Trophoblast cell (in vitro differentiated cells and primary cell): ENCODE data around the gene FLYWCH1.

Source experiments
- DNase-seq, 2 donors: peaks; one replicate each; pipeline ENCODE4 v3.0.0-alpha.2; 2016
- H2AFZ ChIP-seq: 2 replicates; pipeline ENCODE4 v1.6.1; 2013; ENCODE audit warnings: low read length, moderate library complexity, mild to moderate bottlenecking; ENCODE audit not compliant: insufficient read depth, poor library complexity
- H2AK5ac ChIP-seq: 2 replicates; pipeline ENCODE4 v1.6.1; 2013; ENCODE audit warnings: mild to moderate bottlenecking, low read length
- H2BK120ac ChIP-seq: 2 replicates; pipeline ENCODE4 v1.6.1; 2013; ENCODE audit warnings: low read length, mild to moderate bottlenecking, moderate library complexity; ENCODE audit not compliant: insufficient read depth, poor library complexity
- H2BK12ac ChIP-seq: 2 replicates; pipeline ENCODE4 v1.6.1; 2013; ENCODE audit warnings: mild to moderate bottlenecking, low read length, moderate library complexity
- H2BK5ac ChIP-seq: 2 replicates; pipeline ENCODE4 v1.6.1; 2013; ENCODE audit warnings: low read length, low read depth, moderate library complexity, mild to moderate bottlenecking; ENCODE audit not compliant: poor library complexity
- H3K14ac ChIP-seq: 2 replicates; pipeline ENCODE4 v1.6.1; 2013; ENCODE audit warnings: mild to moderate bottlenecking, low read length
- H3K18ac ChIP-seq: 2 replicates; pipeline ENCODE4 v1.6.1; 2013; ENCODE audit warnings: mild to moderate bottlenecking, low read length
- H3K23ac ChIP-seq: 2 replicates; pipeline ENCODE4 v1.6.1; 2013; ENCODE audit warnings: low read length
- H3K27ac ChIP-seq: 2 replicates; pipeline ENCODE4 v1.5.1; 2013; ENCODE audit warnings: low read depth, mild to moderate bottlenecking, inconsistent platforms, low read length, moderate library complexity
- H3K27me3 ChIP-seq: 2 replicates; pipeline ENCODE4 v1.6.1; 2013; ENCODE audit warnings: inconsistent platforms, mild to moderate bottlenecking, low read length, moderate library complexity; ENCODE audit not compliant: insufficient read depth
- H3K36me3 ChIP-seq, 2 experiments: 1 replicate in 1 of 2; 2 replicates in 1 of 2; pipeline ENCODE4 v1.6.1; 2013; ENCODE audit warnings: low read length in 2 of 2, mild to moderate bottlenecking in 2 of 2, moderate library complexity in 1 of 2; ENCODE audit not compliant: insufficient read depth in 2 of 2, control insufficient read depth in 1 of 2
- H3K4ac ChIP-seq: 2 replicates; pipeline ENCODE4 v1.6.1; 2013; ENCODE audit warnings: low read depth, mild to moderate bottlenecking, low read length, moderate library complexity
- H3K4me1 ChIP-seq, 2 experiments: 1 replicate in 1 of 2; 2 replicates in 1 of 2; pipeline ENCODE4 v1.6.1; 2013; ENCODE audit warnings: low read length in 2 of 2, mild to moderate bottlenecking in 2 of 2, moderate library complexity in 1 of 2; ENCODE audit not compliant: insufficient read depth in 2 of 2, control insufficient read depth in 1 of 2
- H3K4me2 ChIP-seq: 2 replicates; pipeline ENCODE4 v1.6.1; 2013; ENCODE audit warnings: inconsistent platforms, mild to moderate bottlenecking, low read length, moderate library complexity
- H3K4me3 ChIP-seq: 2 replicates; pipeline ENCODE4 v1.5.1; 2013; ENCODE audit warnings: mild to moderate bottlenecking, low read depth, low read length, inconsistent platforms
- H3K79me1 ChIP-seq: one replicate; pipeline ENCODE4 v1.6.1; 2013; ENCODE audit warnings: low read length
- H3K79me2 ChIP-seq: 2 replicates; pipeline ENCODE4 v1.6.1; 2013; ENCODE audit warnings: low read length, mild to moderate bottlenecking; ENCODE audit not compliant: control insufficient read depth, insufficient read depth, poor library complexity
- H3K9ac ChIP-seq: 2 replicates; pipeline ENCODE4 v1.6.1; 2013; ENCODE audit warnings: mild to moderate bottlenecking, low read length
- H3K9me3 ChIP-seq: 2 replicates; pipeline ENCODE4 v1.6.1; 2013; ENCODE audit warnings: low read depth, mild to moderate bottlenecking, control low read depth, inconsistent platforms, low read length; ENCODE audit not compliant: insufficient read depth
- H4K12ac ChIP-seq: 2 replicates; pipeline ENCODE4 v1.6.1; 2013; ENCODE audit warnings: low read depth, mild to moderate bottlenecking, low read length, moderate library complexity
- H4K8ac ChIP-seq: 2 replicates; pipeline ENCODE4 v1.6.1; 2013; ENCODE audit warnings: low read depth, mild to moderate bottlenecking, low read length, moderate library complexity
- H4K91ac ChIP-seq: one replicate; pipeline ENCODE4 v1.6.1; 2013; ENCODE audit warnings: low read depth, mild to moderate bottlenecking, low read length, moderate library complexity
- WGBS: extraction: QIAGEN DNeasy Blood & Tissue Kit; methylation state at CpG from one replicate; pipeline ENCODE4 v1.1.7; 2013; ENCODE audit warnings: missing lambda C conversion rate; ENCODE audit not compliant: insufficient read length, insufficient coverage; ENCODE audit errors: extremely low coverage; 5-methylcytosine and 5-hydroxymethylcytosine counted together

FLYWCH1 gene

DNA sequence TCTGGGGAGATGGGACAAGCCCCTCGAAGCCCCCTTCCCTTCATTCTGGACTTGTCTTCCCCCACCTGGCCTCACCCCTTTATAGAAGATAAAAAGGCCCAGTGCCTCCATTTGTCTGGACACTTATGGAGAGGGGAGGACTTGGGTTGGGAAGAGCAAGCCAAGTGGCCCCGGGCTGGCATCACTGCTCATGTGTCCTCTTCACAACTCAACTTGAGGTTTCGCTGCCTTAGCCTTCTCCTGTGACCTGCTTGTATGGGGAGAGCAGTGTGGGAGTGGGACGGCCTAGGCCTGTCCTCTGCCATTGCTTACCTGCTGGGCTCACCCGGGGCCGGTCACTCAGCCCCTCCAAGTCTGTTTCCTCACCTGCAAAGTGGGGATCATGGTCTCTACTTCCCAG is 58.8 kb downstream of the FLYWCH1 start:
- Histone ChIP-seq H2AK5ac (no peak overlapping the region), H3K23ac (no peak overlapping the region), H3K14ac (no peak overlapping the region), H3K9ac (no peak overlapping the region), H3K27me3 (no peaks in the 10 kb centered on the region), H3K18ac (no peak overlapping the region), H3K4me2 (peak overlapping the region; percentile 96), H3K36me3 (peaks cover 37 to 39% of the 10 kb centered on the region in 2 experiments), H3K4ac (no peak overlapping the region), H2BK5ac (no peak overlapping the region), H4K12ac (no peak overlapping the region), H3K4me1 (peaks cover 12 to 20% of the 10 kb centered on the region in 2 experiments), H2BK12ac (no peak overlapping the region), H2AFZ (no peak overlapping the region), H3K4me3 (no peak overlapping the region), H2BK120ac (no peak overlapping the region), H4K91ac (no peak overlapping the region), H3K27ac (no peak overlapping the region), H4K8ac (no peak overlapping the region), H3K9me3 (no peaks in the 10 kb centered on the region), H3K79me2 (peaks cover 2% of the 10 kb centered on the region), H3K79me1 (peaks cover 5% of the 10 kb centered on the region)
- DNase-seq: no peak
- no CpG with 5 or more reads among the region's 6 CpGs for WGBS

DNA sequence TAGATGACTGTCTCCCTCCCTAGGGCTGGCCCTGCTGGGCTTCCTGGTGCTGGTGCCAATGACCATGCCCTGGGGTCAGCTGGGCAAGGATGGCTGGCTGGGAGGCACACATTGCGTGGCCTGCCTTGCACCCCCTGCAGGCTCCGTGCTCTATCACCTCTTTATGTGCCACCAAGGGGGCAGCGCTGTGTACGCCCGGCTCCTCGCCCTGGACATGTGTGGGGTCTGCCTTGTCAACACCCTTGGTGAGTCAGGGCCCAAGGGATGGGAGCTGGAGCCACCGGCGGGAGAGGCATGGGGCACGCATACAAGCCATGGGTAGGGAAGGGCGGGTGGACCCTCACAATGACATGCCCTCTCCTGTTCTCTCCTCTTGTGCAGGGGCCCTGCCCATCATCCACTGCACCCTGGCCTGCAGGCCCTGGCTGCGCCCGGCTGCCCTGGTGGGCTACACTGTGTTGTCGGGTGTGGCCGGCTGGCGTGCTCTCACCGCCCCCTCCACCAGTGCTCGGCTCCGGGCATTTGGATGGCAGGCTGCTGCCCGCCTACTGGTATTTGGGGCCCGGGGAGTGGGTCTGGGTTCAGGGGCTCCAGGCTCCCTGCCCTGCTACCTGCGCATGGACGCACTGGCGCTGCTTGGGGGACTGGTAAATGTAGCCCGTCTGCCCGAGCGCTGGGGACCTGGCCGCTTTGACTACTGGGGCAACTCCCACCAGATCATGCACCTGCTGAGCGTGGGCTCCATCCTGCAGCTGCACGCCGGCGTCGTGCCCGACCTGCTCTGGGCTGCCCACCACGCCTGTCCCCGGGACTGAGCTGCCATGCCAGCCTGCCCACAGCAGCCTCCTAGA is 59.6 kb downstream of the FLYWCH1 start:
- Histone ChIP-seq H4K12ac (no peak overlapping the region), H3K9me3 (no peaks in the 10 kb centered on the region), H3K79me2 (peaks cover 2% of the 10 kb centered on the region), H3K23ac (no peak overlapping the region), H2AFZ (no peak overlapping the region), H3K4me2 (no peak overlapping the region), H3K9ac (no peak overlapping the region), H3K27me3 (no peaks in the 10 kb centered on the region), H3K4me1 (peaks cover 12 to 20% of the 10 kb centered on the region in 2 experiments), H2BK120ac (no peak overlapping the region), H2BK12ac (no peak overlapping the region), H3K4ac (no peak overlapping the region), H3K27ac (no peak overlapping the region), H3K36me3 (peaks cover 44 to 46% of the 10 kb centered on the region in 2 experiments), H4K8ac (no peak overlapping the region), H3K18ac (no peak overlapping the region), H4K91ac (no peak overlapping the region), H3K14ac (no peak overlapping the region), H3K4me3 (no peak overlapping the region), H3K79me1 (peaks cover 5% of the 10 kb centered on the region), H2AK5ac (no peak overlapping the region), H2BK5ac (no peak overlapping the region)
- DNase-seq: no peak
- no CpG with 5 or more reads among the region's 35 CpGs for WGBS

DNA sequence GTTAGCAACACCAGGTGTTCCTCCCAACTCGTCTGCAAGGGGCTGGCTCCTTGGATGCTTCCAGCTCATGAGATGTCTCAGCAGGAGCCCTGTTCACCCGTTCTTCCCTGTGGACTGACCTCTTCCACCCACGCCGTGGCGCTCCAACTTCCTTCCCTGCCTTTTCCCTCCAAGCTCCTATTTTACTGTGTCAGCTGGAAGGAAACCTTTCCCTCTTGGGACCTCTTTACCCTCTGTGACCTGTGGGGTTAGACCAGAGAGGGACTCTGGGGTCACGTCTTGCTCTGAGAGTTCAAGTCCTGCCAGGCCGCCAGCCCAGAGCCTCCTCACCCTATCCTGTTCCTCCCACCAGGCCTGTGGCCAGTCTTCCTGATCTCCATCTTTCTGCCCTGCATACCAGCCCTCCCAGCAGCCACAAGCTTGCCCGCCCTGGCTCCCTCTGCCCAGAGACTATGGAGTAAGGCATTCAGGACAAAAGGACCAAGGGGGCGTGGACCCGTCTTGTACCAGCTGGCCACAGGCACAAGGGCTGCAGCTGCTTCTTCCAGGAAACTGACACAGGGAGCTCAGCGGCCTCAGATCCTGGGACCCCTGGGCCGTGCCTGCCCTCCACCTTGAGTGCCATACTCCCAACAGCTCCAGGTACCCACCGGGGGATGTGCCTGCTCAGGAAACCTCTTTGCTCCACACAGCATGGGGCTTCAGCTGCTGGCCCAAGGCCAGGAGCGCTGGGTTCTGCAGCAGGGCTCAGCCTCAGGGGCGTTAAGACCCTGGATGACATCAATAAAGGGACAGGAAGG is 60.5 kb downstream of the FLYWCH1 start:
- H4K12ac ChIP-seq: no peak overlapping the region
- no peak overlapping the region for H4K8ac ChIP-seq
- H2AK5ac ChIP-seq: no peak overlapping the region
- no peak overlapping the region for H3K4me3 ChIP-seq
- no CpG with 5 or more reads among the region's 15 CpGs for WGBS
- H3K18ac ChIP-seq: no peak overlapping the region
- H3K23ac ChIP-seq: no peak overlapping the region
- H4K91ac ChIP-seq: no peak overlapping the region
- H2BK5ac ChIP-seq: no peak overlapping the region
- DNase-seq: no peak
- H3K79me1 ChIP-seq: peaks cover 5% of the 10 kb centered on the region
- H3K4me2 ChIP-seq: no peak overlapping the region
- H2BK12ac ChIP-seq: no peak overlapping the region
- H2BK120ac ChIP-seq: no peak overlapping the region
- H3K27ac ChIP-seq: no peak overlapping the region
- H3K9me3 ChIP-seq: no peaks in the 10 kb centered on the region
- no peak overlapping the region for H2AFZ ChIP-seq
- peaks cover 49 to 54% of the 10 kb centered on the region in 2 experiments for H3K36me3 ChIP-seq
- H3K9ac ChIP-seq: no peak overlapping the region
- H3K4me1 ChIP-seq: peaks cover 12 to 20% of the 10 kb centered on the region in 2 experiments
- peaks cover 2% of the 10 kb centered on the region for H3K79me2 ChIP-seq
- H3K4ac ChIP-seq: no peak overlapping the region
- no peak overlapping the region for H3K14ac ChIP-seq
- no peaks in the 10 kb centered on the region for H3K27me3 ChIP-seq

DNA sequence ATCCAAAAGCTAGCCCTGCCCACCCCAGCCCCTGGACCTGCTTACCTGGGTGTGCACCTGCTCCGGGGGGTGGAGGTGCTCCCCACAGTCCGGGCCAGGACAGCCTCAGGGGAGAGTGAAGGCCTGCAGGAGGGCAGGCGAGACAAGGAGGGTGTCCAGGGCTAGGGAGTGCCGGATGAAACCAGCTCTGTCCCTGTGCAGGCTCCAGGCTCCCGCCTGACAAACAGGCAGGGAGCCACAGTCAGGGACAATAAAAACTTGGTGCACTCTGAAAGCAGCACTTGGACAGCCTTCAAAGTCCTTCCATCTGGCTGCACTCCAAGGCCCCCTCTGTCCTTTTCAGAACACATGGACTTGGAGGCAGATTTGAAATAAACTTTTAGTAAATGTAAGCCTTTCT is 61.4 kb downstream of the FLYWCH1 start:
- Histone ChIP-seq H3K79me2 (peaks cover 2% of the 10 kb centered on the region), H4K8ac (no peak overlapping the region), H3K4ac (no peak overlapping the region), H3K27ac (no peak overlapping the region), H3K18ac (no peak overlapping the region), H3K4me2 (no peak overlapping the region), H2AK5ac (no peak overlapping the region), H4K91ac (no peak overlapping the region), H3K27me3 (no peaks in the 10 kb centered on the region), H2BK120ac (no peak overlapping the region), H3K14ac (no peak overlapping the region), H2BK5ac (no peak overlapping the region), H3K9me3 (no peaks in the 10 kb centered on the region), H2AFZ (no peak overlapping the region), H3K36me3 (peaks cover 55 to 62% of the 10 kb centered on the region in 2 experiments), H3K23ac (no peak overlapping the region), H3K4me3 (no peak overlapping the region), H4K12ac (no peak overlapping the region), H3K4me1 (peaks cover 12 to 20% of the 10 kb centered on the region in 2 experiments), H3K79me1 (peaks cover 5% of the 10 kb centered on the region), H2BK12ac (no peak overlapping the region), H3K9ac (no peak overlapping the region)
- DNase-seq: no peak
- no CpG with 5 or more reads among the region's 5 CpGs for WGBS
